Bladder microvascular endothelial cell (primary cell): ENCODE results near the gene CFAP300. TPM values are rescaled to one million over a fixed set of nuclear protein-coding genes. Genes with fewer than 3 reads are reported as not detected.

Source experiments
- total RNA-seq: library from RNA; depleted of rRNA; stranded (reverse); fragments of >200 nt; gene quantifications from 2 replicates; pipeline ENCODE4 v1.2.3, GENCODE V29; 2014

Gene CFAP300
- not detected in 2 replicates for total RNA-seq

DNA sequence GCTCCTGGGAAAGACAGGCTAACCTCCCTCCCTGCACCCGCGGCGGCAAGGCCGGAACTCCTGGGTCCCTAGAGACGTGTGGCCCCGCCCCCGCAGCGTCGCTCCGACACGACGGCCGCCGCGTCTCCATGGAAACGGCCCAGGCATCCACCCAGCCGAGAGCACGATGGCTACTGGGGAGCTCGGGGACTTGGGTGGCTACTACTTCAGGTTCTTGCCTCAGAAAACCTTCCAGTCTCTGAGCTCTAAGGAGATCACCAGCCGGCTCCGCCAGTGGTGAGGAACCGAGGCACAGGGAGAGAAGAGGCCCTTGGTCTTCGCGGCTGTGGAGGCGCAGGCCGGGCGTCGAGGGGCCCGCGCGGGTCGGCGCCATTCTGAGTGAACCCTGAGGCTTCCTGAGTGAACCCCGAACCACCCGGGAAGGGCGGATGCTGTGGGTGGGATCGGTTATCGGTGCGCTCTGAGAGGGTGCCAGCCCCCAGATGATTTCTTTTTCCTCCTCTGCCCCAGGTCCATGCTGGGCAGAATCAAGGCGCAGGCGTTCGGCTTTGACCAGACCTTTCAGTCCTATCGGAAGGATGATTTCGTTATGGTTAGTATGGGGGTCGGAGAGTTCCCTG is at the start of gene CFAP300:
Gene CFAP300 (plus strand): TSS at position 133 of the 620 bp plus-strand sequence. CDS start 34 bp downstream, at position 167.

GRCh38 chr11:102109896-102110760 is 62.9 kb downstream of the CFAP300 start, which contains the start of gene YAP1:
YAP1 (plus strand) TSS chr11:102110447; CDS start chr11:102110849, 402 bp downstream.

Other genes starting within 250 kb of the CFAP300 start
- 0.32 and 0.38 TPM in 2 replicates for gene CEP126, start 132.4 kb upstream of the CFAP300 start, total RNA-seq
- not detected in 2 replicates for gene ANGPTL5, start 130.9 kb upstream of the CFAP300 start, total RNA-seq
- gene YAP1, start 63.0 kb downstream of the CFAP300 start, total RNA-seq = 16.7 and 84.0 TPM in 2 replicates